Endothelial cell of umbilical vein (primary cell): ENCODE measurements around the gene SMIM24. TPM values are rescaled to one million over a fixed set of nuclear protein-coding genes. Genes with fewer than 3 reads are reported as not detected.

ENCODE experiments used
- BruUV-seq: library from RNA; stranded (reverse); fragments of 400-500 nt; replicated peaks from 2 replicates; lab custom pipeline; 2021; lab: Mats Ljungman, UMichigan
- CTCF ChIA-PET: fragments of 300-600, 350-600 bp; sonication (Branson Sonifier 250); formaldehyde crosslinking; loops from one replicate; lab custom pipeline; 2021; ENCODE audit warnings: antibody characterized with exemption, inconsistent platforms; lab: Charles Lee
- POLR2A ChIA-PET: fragments of 300-600, 350-600 bp; sonication (Branson Sonifier 250); formaldehyde crosslinking; loops from one replicate; lab custom pipeline; 2021; ENCODE audit warnings: antibody characterized with exemption, inconsistent platforms; lab: Charles Lee
- DNase-seq: peaks from one replicate; pipeline ENCODE4 v3.0.0-alpha.2; 2011; ENCODE audit warnings: low read depth, low spot score
- FAIRE-seq: peaks from 2 replicates; lab custom pipeline; 2011; peaks lifted over from hg19 to GRCh38; lab: Jason Lieb, UNC
- H2AFZ ChIP-seq: 2 replicates; pipeline ENCODE4 v1.6.0; 2012; ENCODE audit warnings: low read depth, low read length, control low read depth, inconsistent platforms
- H3K27ac ChIP-seq: 2 replicates; pipeline ENCODE4 v1.5.1; 2011; ENCODE audit warnings: low read depth, mild to moderate bottlenecking, control low read depth, low read length, moderate library complexity; ENCODE audit not compliant: insufficient read depth
- H3K27me3 ChIP-seq, 2 experiments: 2 replicates each; pipeline versions ENCODE4 v1.6.0 to v1.6.1; 2011; ENCODE audit warnings: low read length in 2 of 2, mixed read lengths in 1 of 2; ENCODE audit not compliant: control insufficient read depth in 2 of 2, insufficient read depth in 2 of 2
- H3K36me3 ChIP-seq, 2 experiments: 2 replicates in 1 of 2; 3 replicates in 1 of 2; pipeline ENCODE4 v1.5.1; 2011; ENCODE audit warnings: low read length in 2 of 2, mild to moderate bottlenecking in 1 of 2, moderate library complexity in 1 of 2; ENCODE audit not compliant: control insufficient read depth in 2 of 2, insufficient read depth in 2 of 2; ENCODE audit errors: extremely low read depth in 1 of 2
- H3K4me1 ChIP-seq: 3 replicates; pipeline ENCODE4 v1.5.1; 2011; ENCODE audit warnings: mild to moderate bottlenecking, low read length; ENCODE audit not compliant: control insufficient read depth, insufficient read depth; ENCODE audit errors: extremely low read depth
- H3K4me2 ChIP-seq: 2 replicates; pipeline ENCODE4 v1.6.1; 2011; ENCODE audit warnings: low read length, control low read depth, mixed read lengths; ENCODE audit not compliant: insufficient read depth
- H3K4me3 ChIP-seq, 3 experiments: fragments of 200-600 bp in 1 of 3; sonication (generic), shearing (Covaris generic) in 1 of 3; replicated peaks in 1 of 3; 2 replicates each; pipeline ENCODE4 v1.5.1; 2011 to 2016; ENCODE audit warnings: control low read depth in 3 of 3, low read length in 3 of 3, mild to moderate bottlenecking in 2 of 3, inconsistent platforms in 1 of 3, low read depth in 1 of 3, moderate library complexity in 1 of 3; ENCODE audit not compliant: insufficient read depth in 1 of 3
- H3K79me2 ChIP-seq: 2 replicates; pipeline ENCODE4 v1.6.0; 2012; ENCODE audit warnings: low read length, inconsistent platforms; ENCODE audit not compliant: control insufficient read depth, insufficient read depth
- H3K9ac ChIP-seq: replicated peaks from 2 replicates; pipeline ENCODE3; 2011; ENCODE audit warnings: low read length, control low read depth; ENCODE audit not compliant: insufficient read depth; ENCODE audit errors: extremely low read depth
- H3K9me1 ChIP-seq: replicated peaks from 3 replicates; pipeline ENCODE4 v1.6.0; 2011; ENCODE audit warnings: mild to moderate bottlenecking, low read length; ENCODE audit not compliant: control insufficient read depth, insufficient read depth; ENCODE audit errors: extremely low read depth
- H3K9me3 ChIP-seq: replicated peaks from 2 replicates; pipeline ENCODE4 v1.5.1; 2012; ENCODE audit warnings: low read length, inconsistent platforms; ENCODE audit not compliant: control insufficient read depth, insufficient read depth
- H4K20me1 ChIP-seq: replicated peaks from 2 replicates; pipeline ENCODE3; 2011; ENCODE audit warnings: mild to moderate bottlenecking, low read length; ENCODE audit not compliant: control insufficient read depth, insufficient read depth; ENCODE audit errors: extremely low read depth
- EZH2 ChIP-seq: IDR thresholded peaks from 2 replicates; pipeline ENCODE4 v1.6.1; 2012; ENCODE audit warnings: borderline replicate concordance, low read depth, mild to moderate bottlenecking, moderate library complexity, low read length, inconsistent platforms; ENCODE audit not compliant: severe bottlenecking
- FOS ChIP-seq: IDR thresholded peaks from 2 replicates; pipeline ENCODE4 v1.6.1; 2011; ENCODE audit warnings: mild to moderate bottlenecking, low read length, moderate library complexity, borderline replicate concordance; ENCODE audit not compliant: insufficient read depth
- GATA2 ChIP-seq: IDR thresholded peaks from 2 replicates; pipeline ENCODE4 v1.7.0; 2011; ENCODE audit warnings: low read depth, mild to moderate bottlenecking, moderate library complexity, mixed read lengths, low read length; ENCODE audit not compliant: insufficient read length, insufficient read depth
- JUN ChIP-seq: IDR thresholded peaks from 2 replicates; pipeline ENCODE4 v1.6.1; 2011; ENCODE audit warnings: borderline replicate concordance, low read depth; ENCODE audit not compliant: insufficient read length, insufficient read depth
- MYC ChIP-seq: IDR thresholded peaks from one replicate; pipeline ENCODE4 v1.6.1; 2011; ENCODE audit warnings: mild to moderate bottlenecking, low read depth, low read length
- POLR2A ChIP-seq: IDR thresholded peaks from 2 replicates; pipeline ENCODE4 v1.6.1; 2012; ENCODE audit warnings: low read depth, mild to moderate bottlenecking, control low read depth, low read length
- POLR2AphosphoS5 ChIP-seq: IDR thresholded peaks from 2 replicates; pipeline ENCODE4 v1.6.1; 2012; ENCODE audit warnings: low read depth, mild to moderate bottlenecking, control low read depth, low read length, moderate library complexity; ENCODE audit not compliant: insufficient read depth
- dilution Hi-C: fragments of 300-500 bp; cut with MboI; formaldehyde crosslinking; loops from one replicate; pipeline ENCODE4 v1.15.0; 2019; ENCODE audit warnings: low sequenced_read_pairs; ENCODE audit not compliant: extremely low pct_ligation_motif_present
- intact Hi-C: fragments of 100-400 bp; cut with micrococcal nuclease; formaldehyde crosslinking; loops from one replicate; pipeline ENCODE4 v1.10.0; 2022
- polyA plus RNA-seq, 4 experiments: library from polyadenylated mRNA; depleted of rRNA in 3 of 4; stranded (reverse) in 3 of 4; unstranded in 1 of 4; fragments of >200 nt; gene quantifications; 2 replicates each; pipeline versions ENCODE4 v1.2.1 to v1.2.3, GENCODE V29; 2011 to 2012; ENCODE audit warnings: missing spikeins in 1 of 4
- total RNA-seq: library from RNA; stranded (reverse); gene quantifications from 2 replicates; pipeline ENCODE4 v1.2.3, GENCODE V29; 2021
- TF ChIP-seq, protein P1 (sequence below): IDR thresholded peaks from 2 replicates; pipeline ENCODE4 v1.6.1; 2011; ENCODE audit not compliant: insufficient read depth, insufficient read length
- TF ChIP-seq, protein P2 (sequence below), 2 donors: IDR thresholded peaks; 1 replicate in 1 of 2; 2 replicates in 1 of 2; pipeline ENCODE4 v1.5.1; 2011; ENCODE audit warnings: low read length in 2 of 2, mild to moderate bottlenecking in 2 of 2, moderate library complexity in 2 of 2, control low read depth in 1 of 2, inconsistent platforms in 1 of 2, low read depth in 1 of 2; ENCODE audit not compliant: insufficient read depth in 1 of 2; ENCODE audit errors: extremely low read depth in 1 of 2

The SMIM24 gene
- total and polyA plus RNA-seq, 2 donors (not counting 3 experiments of a cell fraction or from before 2014, with no cell fraction given) = not detected

DNA sequence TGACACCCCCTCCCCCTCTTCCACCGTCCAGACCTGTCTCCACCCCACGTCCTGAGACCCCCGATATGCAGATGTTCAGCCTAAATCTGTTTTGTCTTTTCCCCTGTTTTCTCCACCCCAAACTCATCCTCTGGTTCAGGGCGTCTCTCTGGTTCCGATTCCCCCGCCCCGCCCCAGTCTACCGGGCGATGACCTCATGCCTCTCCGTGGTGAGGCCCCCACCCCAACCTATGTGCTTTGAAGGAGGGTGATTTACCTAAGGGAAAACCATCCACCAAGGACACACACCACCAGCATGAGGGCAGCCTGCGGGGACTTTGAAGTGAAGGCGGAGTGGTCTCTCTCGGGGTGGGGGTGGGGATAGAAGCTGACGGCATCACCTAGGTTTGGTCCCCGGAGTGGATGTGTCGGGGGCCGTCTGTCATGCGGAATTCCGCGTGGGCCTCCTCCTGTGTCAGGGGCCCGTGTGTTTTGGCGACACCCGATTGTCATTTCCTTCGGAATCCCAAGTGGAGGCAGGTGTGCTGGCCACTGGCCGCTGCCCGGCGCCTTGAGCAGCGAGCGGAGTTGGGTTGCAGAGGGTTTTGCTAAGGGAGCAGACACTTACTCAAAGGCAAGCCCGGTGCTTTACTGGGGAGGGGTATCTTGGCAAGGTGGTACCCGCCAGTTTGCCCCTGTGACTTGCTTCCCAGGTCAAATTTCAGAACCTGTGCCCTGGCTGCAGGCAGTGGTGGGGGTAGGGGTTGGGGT, 27.2 kb upstream of the SMIM24 start:
- peaks cover 63% of the 10 kb centered on the region for H3K79me2 ChIP-seq
- H3K9me3 ChIP-seq = no peaks in the 10 kb centered on the region
- ChIA-PET CTCF (interaction anchor here (0.7 to 1.9 kb wide), 2 partner anchors 22 to 37 kb away, joined by 3 to 9 read pairs; no protein-coding TSS in a partner anchor), POLR2A (no interaction called here)
- H2AFZ ChIP-seq = no peak overlapping the region
- intact Hi-C loops = loop anchor here (2.0 kb wide), 1 partner anchor 65 kb away; the partner anchor contains the start of gene HMG20B
- no peaks in the 10 kb centered on the region for H4K20me1 ChIP-seq
- H3K27me3 ChIP-seq = no peaks in the 10 kb centered on the region
- FAIRE-seq = peak; percentile 75
- no peaks in the 10 kb centered on the region for H3K9me1 ChIP-seq
- H3K27ac ChIP-seq = peak overlapping the region; percentile 30
- peaks cover 0 to 10% of the 10 kb centered on the region in 2 experiments for H3K36me3 ChIP-seq
- TF ChIP-seq POLR2AphosphoS5 = no peak
- TF ChIP-seq, protein P1, sequence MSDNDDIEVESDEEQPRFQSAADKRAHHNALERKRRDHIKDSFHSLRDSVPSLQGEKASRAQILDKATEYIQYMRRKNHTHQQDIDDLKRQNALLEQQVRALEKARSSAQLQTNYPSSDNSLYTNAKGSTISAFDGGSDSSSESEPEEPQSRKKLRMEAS = no peak
- TF ChIP-seq EZH2 = no peak
- no peak for TF ChIP-seq JUN
- no peak for TF ChIP-seq MYC
- TF ChIP-seq GATA2 = no peak
- TF ChIP-seq, protein P2, sequence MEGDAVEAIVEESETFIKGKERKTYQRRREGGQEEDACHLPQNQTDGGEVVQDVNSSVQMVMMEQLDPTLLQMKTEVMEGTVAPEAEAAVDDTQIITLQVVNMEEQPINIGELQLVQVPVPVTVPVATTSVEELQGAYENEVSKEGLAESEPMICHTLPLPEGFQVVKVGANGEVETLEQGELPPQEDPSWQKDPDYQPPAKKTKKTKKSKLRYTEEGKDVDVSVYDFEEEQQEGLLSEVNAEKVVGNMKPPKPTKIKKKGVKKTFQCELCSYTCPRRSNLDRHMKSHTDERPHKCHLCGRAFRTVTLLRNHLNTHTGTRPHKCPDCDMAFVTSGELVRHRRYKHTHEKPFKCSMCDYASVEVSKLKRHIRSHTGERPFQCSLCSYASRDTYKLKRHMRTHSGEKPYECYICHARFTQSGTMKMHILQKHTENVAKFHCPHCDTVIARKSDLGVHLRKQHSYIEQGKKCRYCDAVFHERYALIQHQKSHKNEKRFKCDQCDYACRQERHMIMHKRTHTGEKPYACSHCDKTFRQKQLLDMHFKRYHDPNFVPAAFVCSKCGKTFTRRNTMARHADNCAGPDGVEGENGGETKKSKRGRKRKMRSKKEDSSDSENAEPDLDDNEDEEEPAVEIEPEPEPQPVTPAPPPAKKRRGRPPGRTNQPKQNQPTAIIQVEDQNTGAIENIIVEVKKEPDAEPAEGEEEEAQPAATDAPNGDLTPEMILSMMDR (IDR thresholded peaks at IDR 0.05; ENCODE audit: extremely low read depth in 1 of 2, insufficient read depth in 1 of 2, low read depth in 1 of 2, low read length in 2 of 2) = no peak
- TF ChIP-seq FOS = no peak
- no peak for TF ChIP-seq POLR2A
- dilution Hi-C loops = no loop called here
- H3K4me3 ChIP-seq = peak overlapping the region; percentile 63 to 91 (median 77)
- peaks cover 10% of the 10 kb centered on the region for H3K4me1 ChIP-seq
- H3K9ac ChIP-seq = peak overlapping the region; percentile 85
- peak overlapping the region; percentile 73 for H3K4me2 ChIP-seq
- DNase-seq = peak; percentile 11
- TSS peak; percentile 33 for BruUV-seq
